HL-60/S4 treated with phorbol 12-myristate 13-acetate at 8.2 ng/mL for 4 days and 3 days (cell line): Measurements from ENCODE around the gene MAN1A1.

Experiments used
- in situ Hi-C: fragments of 300-500 bp; cut with MboI; formaldehyde crosslinking; loops from 2 replicates; pipeline ENCODE4 v1.15.0; 2022; ENCODE audit warnings: low sequenced_read_pairs

MAN1A1 gene

DNA sequence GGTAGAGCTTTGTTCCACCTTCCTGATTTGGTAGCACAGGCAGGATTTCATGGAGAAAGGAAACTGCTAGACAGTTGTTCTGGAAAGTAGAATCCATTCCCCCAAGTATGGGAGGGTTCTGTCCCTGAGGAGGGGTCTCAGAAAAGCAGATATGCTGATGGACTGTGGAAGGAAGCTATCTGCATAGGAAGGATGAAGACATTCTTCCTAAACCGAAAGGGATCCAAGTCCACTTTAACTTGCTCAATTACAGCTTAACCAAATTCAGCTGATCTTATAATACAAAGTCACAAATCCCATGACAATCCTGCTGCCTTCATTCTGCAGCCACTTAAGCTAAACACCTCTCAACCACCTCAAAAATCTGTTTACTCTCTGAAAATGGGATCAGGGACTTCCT, 2.6 kb downstream of the MAN1A1 start:
- in situ Hi-C loops: no loop called here

DNA sequence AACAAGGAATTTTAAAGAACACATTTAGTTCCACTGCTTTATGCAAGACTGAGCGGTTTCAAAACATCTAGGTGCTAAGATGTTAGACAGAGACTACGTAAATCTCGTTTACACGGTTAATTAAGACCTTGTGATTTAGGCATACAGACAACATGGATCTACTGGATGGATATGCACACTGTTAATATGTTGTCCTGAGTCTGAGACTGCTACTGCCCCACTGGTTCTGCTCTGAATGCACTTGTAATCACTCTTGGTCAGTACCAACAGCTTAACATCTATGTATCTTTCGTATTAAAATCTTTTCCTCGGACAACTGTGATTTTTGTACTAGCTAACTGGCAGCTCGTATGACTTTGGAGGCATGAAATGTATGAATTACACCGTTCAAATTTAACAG, 3.1 kb downstream of the MAN1A1 start:
- in situ Hi-C loops: no loop called here

DNA sequence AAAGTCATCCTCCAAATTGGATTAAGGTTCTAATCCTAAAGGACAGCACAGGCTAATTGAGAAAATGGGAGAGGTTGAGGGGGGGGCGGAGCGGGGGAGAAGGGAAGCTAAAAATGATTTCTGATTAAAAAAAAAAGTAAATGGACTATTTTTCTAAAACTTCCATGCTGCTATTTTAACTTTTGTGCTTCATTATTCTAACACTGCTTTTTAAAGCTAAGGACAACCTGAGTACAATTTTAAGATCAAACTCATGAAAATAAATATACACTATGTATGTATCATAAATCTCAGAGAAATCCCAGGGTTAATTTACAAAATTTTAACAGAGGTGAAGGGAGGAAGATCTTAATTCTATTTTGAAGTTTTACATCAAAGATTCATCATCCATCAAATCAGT, 4.4 kb downstream of the MAN1A1 start:
- in situ Hi-C loops: no loop called here

DNA sequence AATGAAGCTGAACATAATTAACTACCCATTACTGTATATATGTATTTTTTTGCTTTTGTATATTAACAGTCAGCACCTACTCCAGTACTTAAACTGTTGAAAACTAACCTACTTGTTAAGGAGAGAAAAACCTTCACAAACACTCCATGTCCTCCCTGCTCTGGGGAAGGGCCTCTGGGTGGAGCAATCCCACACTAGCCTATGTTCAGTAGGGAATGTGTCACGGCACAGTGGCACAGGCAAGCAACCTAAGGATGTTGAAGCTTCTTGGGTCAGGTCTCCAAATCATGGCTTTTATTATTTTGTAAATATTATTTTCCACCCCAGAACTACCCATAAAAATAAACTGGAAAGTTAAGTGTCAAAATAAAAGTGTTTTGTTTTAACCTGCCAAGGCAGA, 5.3 kb downstream of the MAN1A1 start:
- in situ Hi-C loops: no loop called here

- in situ Hi-C loops: no loop called here
Measured at GRCh38 chr6:119343573-119344146, 5.9 kb downstream of the MAN1A1 start.

DNA sequence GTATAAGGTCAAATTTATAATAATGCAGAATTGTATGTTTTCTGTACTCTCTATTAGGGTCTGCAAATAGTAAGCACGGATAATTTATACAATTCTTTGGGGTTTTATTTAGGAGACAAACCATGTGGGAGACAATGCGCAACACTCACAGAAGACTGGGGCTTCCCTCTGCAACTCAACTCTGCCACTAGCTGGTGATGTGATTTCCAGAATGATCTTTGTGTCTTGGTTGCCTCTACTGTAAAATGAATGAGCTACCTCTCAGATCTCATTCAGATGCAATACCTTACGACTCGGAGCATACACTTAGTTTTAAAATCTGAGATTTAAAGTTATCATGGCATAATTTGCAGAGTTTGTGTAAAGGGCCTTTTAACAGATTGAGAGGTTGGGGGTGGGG, 6.4 kb downstream of the MAN1A1 start:
- in situ Hi-C loops: no loop called here

DNA sequence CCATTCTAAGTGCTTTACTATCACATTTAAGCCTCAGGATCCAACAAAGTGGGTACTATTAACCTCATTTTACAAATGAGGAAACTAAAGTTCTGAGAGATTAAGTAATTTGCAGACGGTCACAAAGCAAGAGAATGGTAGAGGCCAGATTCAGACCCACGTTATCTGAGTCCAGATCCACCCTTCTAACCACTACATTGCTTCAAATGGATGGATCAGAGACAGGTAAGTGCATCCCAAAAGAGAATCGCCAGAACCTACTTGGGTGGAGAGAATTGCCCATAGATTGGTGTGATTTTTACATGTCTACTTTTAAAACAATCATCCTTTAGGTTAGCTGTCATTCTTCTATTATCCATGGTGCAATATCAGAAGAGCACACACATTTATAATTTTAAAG, 7.1 kb downstream of the MAN1A1 start:
- in situ Hi-C loops: no loop called here

DNA sequence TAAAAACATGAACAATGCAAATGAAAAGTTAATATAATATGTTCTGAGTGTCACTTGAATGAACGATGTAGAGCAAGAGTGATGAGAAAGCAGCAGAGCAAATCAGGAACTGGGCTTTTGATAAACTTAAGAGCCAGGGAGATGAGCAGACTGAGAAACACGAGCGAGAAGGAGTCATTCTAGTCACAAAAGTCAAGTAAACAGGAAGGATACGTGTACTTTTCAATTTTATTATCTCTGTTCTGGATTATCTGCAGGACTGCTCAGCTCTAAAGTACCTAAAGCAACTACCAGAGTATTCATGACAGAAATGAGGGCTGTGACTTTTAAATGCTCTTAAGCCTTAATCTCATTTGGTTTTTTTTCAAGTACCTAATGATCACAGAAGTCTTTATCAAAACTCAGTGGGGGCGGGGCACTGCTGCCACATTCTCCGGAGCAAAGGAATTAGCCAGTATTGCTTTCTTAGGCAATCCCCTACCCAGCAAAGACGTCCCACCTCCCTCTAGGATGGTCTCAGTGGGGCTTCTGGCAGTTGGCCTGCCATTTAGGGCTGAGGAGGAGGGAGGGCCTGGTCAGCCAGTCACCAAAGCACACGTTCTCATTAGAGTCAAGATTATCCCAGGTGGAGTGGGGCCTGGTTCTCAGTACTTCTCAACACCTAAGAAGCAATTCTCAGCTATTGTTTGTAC, 8.6 kb downstream of the MAN1A1 start:
- in situ Hi-C loops: no loop called here

- in situ Hi-C loops: no loop called here
Measured at GRCh38 chr6:119339941-119340456, 9.6 kb downstream of the MAN1A1 start.

DNA sequence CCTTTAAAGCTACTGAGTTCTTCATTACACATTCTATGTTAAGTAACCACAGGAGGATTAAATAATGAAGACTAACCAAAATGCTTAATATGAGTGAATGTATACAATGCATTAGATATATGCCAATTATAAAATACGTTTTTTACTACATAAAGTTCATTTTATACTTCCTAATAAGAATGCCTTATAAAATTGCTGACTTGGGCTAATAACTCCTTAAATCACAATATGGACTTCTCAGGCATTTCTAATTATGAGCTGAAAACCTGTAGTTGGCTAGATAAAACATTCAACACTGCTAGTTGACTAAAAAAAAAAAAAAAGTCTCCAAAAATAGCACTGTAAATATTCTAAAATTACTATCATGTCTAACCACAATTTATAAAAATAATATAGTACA, 11.8 kb downstream of the MAN1A1 start:
- in situ Hi-C loops: no loop called here

- in situ Hi-C loops: no loop called here
Measured at GRCh38 chr6:119337252-119337651, 12.3 kb downstream of the MAN1A1 start.

GRCh38 chr6:119334535-119335264, 14.9 kb downstream of the MAN1A1 start:
- in situ Hi-C loops: no loop called here

DNA sequence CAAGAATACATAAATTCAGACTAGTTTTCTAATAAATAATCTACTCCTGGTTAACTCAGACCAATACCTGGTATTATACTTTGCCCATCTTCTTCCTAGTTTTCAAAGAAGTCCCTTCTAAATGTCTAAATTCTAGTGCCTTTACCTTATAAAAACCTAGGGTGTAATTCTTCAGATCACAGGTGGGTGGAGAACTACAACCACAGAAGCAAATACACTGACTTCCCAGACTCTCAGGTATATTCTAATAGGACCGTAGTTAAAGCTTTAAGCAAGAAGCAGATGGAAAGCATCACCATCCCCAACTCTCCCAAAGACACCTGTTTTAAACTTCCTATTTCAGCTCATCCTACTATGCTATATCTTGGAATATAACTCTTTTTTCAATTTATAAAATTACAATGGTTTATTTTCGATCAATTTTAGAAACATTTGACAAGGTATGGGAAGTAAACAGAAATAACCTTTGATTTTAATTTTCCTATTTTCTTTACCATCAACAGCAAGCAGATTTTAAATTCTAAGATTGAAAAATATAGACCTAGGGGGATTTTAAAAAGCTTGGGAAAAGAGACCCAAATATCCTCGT, 15.8 kb downstream of the MAN1A1 start:
- in situ Hi-C loops: no loop called here

- in situ Hi-C loops: no loop called here
Measured at GRCh38 chr6:119333063-119333609, 16.4 kb downstream of the MAN1A1 start.

GRCh38 chr6:119331663-119332286, 17.8 kb downstream of the MAN1A1 start:
- in situ Hi-C loops: no loop called here

DNA sequence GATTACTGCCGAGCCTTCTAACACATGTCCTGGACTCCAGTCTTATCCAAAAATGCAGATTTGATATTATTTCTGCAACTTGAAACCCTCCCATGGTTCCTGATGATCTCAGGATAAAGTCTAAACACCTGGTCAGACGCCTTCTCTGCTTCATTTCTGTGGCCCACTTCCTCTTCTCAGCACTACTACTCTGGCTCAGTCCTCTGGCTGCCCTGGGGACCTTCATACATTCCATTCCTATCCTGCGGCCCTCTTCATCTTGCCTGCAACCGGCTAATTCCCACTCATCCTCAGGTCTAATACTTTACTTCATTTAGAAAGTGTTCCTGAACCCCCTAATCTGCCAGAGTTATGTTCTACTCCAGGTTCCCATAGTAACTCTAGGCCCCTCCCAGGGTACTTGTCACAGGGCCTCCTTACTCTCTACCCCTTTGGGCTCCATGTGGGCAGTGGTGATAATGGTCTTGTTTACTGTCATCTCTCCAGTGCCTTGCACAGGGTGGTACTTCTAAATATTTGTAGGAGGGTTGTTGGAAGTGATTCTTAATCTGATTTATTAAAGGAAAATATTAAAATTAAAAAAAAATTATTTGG, 18.9 kb downstream of the MAN1A1 start:
- in situ Hi-C loops: no loop called here

DNA sequence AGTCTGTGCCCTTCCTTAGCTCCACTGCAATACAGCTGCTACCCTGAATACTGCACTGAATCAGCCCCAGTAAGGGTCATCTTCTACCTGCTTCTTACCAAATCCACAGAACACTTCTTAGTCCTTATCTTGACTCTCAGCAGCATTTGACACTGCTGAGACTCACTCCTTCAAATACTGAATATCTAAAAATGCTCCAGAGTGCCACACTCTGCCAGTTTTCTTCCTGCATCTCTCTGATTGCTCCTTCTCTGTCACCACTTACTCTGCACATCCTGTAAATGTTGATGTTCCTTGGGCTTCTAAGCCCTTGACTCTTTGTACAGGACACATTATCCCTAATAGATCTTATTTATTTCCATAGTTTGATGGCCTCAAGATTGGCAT, 19.8 kb downstream of the MAN1A1 start:
- in situ Hi-C loops: no loop called here

DNA sequence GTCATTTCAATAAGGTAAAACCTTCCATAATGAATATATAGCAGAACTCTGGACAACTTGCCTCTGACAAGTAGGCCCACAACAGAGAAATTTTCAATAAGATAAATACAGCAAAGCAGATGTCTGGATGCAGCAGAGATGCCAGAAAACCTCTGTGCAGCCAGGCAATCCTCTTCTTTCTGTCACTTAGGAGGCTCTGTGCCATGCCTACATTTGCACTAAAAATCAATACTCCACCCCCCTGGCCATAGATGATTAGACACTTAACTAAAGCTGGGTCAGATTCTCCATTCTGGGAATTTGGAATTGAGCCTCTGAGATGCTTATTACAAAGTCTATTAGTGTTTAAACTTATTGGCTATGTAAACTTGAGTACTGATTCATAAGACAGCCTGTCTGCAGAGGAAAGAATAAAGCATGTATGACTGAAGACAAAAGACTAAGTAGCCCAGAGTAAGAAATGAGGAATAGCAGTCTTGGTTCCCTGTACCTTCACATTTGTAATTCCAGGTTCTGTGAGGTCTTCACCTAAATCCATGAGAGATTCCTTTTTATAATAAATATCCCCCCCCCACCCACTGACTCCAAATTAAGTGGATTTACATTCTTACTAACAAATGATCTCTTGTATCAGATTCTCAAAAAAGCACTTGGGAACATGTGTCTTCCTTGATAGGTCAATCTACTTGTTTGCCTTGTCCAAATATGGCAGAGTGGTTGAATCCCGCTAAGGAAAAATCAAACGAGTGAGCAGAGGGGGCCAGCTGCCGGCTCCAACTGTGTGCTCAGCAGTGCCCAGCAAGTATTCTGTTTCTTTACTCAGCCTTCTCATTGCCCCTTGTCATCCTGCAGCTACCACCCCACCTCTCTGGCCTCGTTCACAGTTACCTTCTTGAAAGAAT, 20.4 kb downstream of the MAN1A1 start:
- in situ Hi-C loops: no loop called here

DNA sequence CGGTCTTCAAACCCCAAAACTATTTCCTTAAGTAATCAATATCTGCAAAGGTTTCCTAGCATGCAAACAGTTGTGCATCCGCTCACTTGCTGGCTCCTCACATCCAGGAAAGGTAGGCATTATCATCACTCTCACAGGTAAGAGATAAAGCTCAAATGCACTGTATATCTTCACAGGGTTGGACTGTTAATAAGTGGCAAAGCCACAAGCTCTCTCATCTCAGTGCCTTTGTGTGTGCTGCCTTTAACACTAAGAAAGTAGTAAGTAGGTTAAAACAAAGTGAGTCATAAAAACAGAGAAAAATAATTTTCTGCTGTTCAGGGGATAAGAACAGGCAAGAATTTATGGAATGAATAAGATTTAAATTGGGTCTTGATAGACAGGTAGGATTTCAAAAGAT, 21.3 kb downstream of the MAN1A1 start:
- in situ Hi-C loops: no loop called here

GRCh38 chr6:119327810-119328209, 21.8 kb downstream of the MAN1A1 start:
- in situ Hi-C loops: no loop called here
